HCT116 (cell line): Measurements from ENCODE around the gene ARSJ. TPM values are rescaled to one million over a fixed set of nuclear protein-coding genes. Genes with fewer than 3 reads are reported as not detected.

Experiments used
- ATAC-seq: fragments of 200-7000 bp; cut with Tn5 transposase; 2 replicates; pipeline ENCODE4 v1.9.1; 2020; ENCODE audit warnings: mild to moderate bottlenecking, moderate library complexity
- BruUV-seq: library from RNA; stranded (reverse); fragments of 400-500 nt; replicated peaks from 2 replicates; lab custom pipeline; 2021; lab: Mats Ljungman, UMichigan
- CTCF ChIA-PET: fragments of 300-600 bp; sonication (Branson Sonifier 250); formaldehyde crosslinking; loops from one replicate; lab custom pipeline; 2021; ENCODE audit warnings: antibody characterized with exemption; lab: Charles Lee
- POLR2A ChIA-PET: fragments of 300-600, 350-600 bp; sonication (Branson Sonifier 250); formaldehyde crosslinking; loops from one replicate; lab custom pipeline; 2021; ENCODE audit warnings: antibody characterized with exemption; lab: Charles Lee
- RAD21 ChIA-PET, 2 experiments: fragments of 300-600 bp; sonication (Branson Sonifier 250); formaldehyde crosslinking; loops; one replicate each; lab custom pipeline; 2023; ENCODE audit warnings: low total read pairs in 2 of 2; ENCODE audit not compliant: uncharacterized antibody in 2 of 2, unreplicated experiment in 2 of 2, low non-redundant PET in 1 of 2; lab: Charles Lee
- DNase-seq: peaks from one replicate; pipeline ENCODE4 v3.0.0-alpha.2; 2010; ENCODE audit warnings: low read depth, low spot score
- H2AFZ ChIP-seq: fragments of 200-600 bp; shearing (Covaris generic), sonication (generic); 2 replicates; pipeline ENCODE4 v1.6.1; 2017; ENCODE audit warnings: low read depth, mixed run types, mixed read lengths, antibody characterized with exemption, low read length; ENCODE audit not compliant: poor library complexity, severe bottlenecking
- H3K27ac ChIP-seq: 2 replicates; pipeline ENCODE4 v1.5.1; 2012; ENCODE audit warnings: low read depth, low read length
- H3K27me3 ChIP-seq: fragments of 200-600 bp; sonication (generic); 2 replicates; pipeline ENCODE4 v1.6.1; 2016; ENCODE audit warnings: mixed run types, low read length, mixed read lengths; ENCODE audit not compliant: insufficient read depth
- H3K36me3 ChIP-seq, 2 experiments: fragments of 200-500 bp in 1 of 2; fragments of 200-600 bp in 1 of 2; sonication (Bioruptor generic) in 1 of 2; sonication (generic) in 1 of 2; 2 replicates each; pipeline versions ENCODE4 v1.5.1 to v1.6.1; 2014 to 2016; ENCODE audit warnings: low read length in 2 of 2, inconsistent platforms in 1 of 2, mixed read lengths in 1 of 2, mixed run types in 1 of 2; ENCODE audit not compliant: insufficient read depth in 2 of 2, control insufficient read depth in 1 of 2
- H3K4me1 ChIP-seq, 2 experiments: fragments of 200-600 bp in 1 of 2; sonication (generic) in 1 of 2; 2 replicates each; pipeline versions ENCODE4 v1.5.1 to v1.6.1; 2012 to 2017; ENCODE audit warnings: low read length in 2 of 2, inconsistent platforms in 1 of 2, mild to moderate bottlenecking in 1 of 2, mixed read lengths in 1 of 2, mixed run types in 1 of 2, moderate library complexity in 1 of 2; ENCODE audit not compliant: insufficient read depth in 2 of 2, control insufficient read depth in 1 of 2
- H3K4me2 ChIP-seq: fragments of 200-600 bp; sonication (generic); 2 replicates; pipeline ENCODE4 v1.6.1; 2017; ENCODE audit warnings: mixed run types, low read length, mixed read lengths
- H3K4me3 ChIP-seq, 2 experiments: fragments of 200-600 bp in 1 of 2; sonication (generic) in 1 of 2; replicated peaks in 1 of 2; 2 replicates each; pipeline ENCODE4 v1.5.1; 2011 to 2016; ENCODE audit warnings: low read length in 2 of 2, control low read depth in 1 of 2, low read depth in 1 of 2, mild to moderate bottlenecking in 1 of 2, mixed read lengths in 1 of 2, mixed run types in 1 of 2
- H3K79me2 ChIP-seq: fragments of 200-600 bp; sonication (generic); 2 replicates; pipeline ENCODE4 v1.6.1; 2017; ENCODE audit warnings: mild to moderate bottlenecking, mixed run types, low read length, moderate library complexity, mixed read lengths; ENCODE audit not compliant: insufficient read depth
- H3K9ac ChIP-seq: fragments of 200-600 bp; sonication (generic); 2 replicates; pipeline ENCODE4 v1.6.1; 2016; ENCODE audit warnings: low read length, mixed read lengths
- H3K9me2 ChIP-seq: fragments of 200-600 bp; sonication (generic), shearing (Covaris generic); 2 replicates; pipeline ENCODE4 v1.6.1; 2017; ENCODE audit warnings: mixed run types, mild to moderate bottlenecking, moderate library complexity; ENCODE audit not compliant: insufficient read depth
- H3K9me3 ChIP-seq, 2 experiments: fragments of 200-500 bp in 1 of 2; fragments of 200-600 bp in 1 of 2; sonication (Bioruptor generic) in 1 of 2; sonication (generic) in 1 of 2; 2 replicates each; pipeline ENCODE4 v1.6.1; 2014 to 2017; ENCODE audit warnings: low read length in 2 of 2, mixed read lengths in 2 of 2, inconsistent platforms in 1 of 2, low read depth in 1 of 2, mild to moderate bottlenecking in 1 of 2, mixed run types in 1 of 2, moderate library complexity in 1 of 2; ENCODE audit not compliant: control insufficient read depth in 1 of 2, insufficient read depth in 1 of 2
- H4K20me1 ChIP-seq: fragments of 200-600 bp; sonication (generic), shearing (Covaris generic); 2 replicates; pipeline ENCODE4 v1.6.1; 2017; ENCODE audit warnings: mixed run types, mild to moderate bottlenecking, moderate library complexity; ENCODE audit not compliant: insufficient read depth
- CBX3 ChIP-seq: IDR thresholded peaks from 2 replicates; pipeline ENCODE4 v1.6.1; 2012; ENCODE audit warnings: low read depth
- CTCF ChIP-seq, 3 experiments: fragments of 200-600 bp in 1 of 3; sonication (generic) in 1 of 3; IDR thresholded peaks in 2 of 3; conservative IDR thresholded peaks in 1 of 3; 2 replicates each; pipeline ENCODE4 v1.5.1; 2012 to 2017; ENCODE audit warnings: low read depth in 2 of 3, low read length in 2 of 3, antibody characterized with exemption in 1 of 3, borderline replicate concordance in 1 of 3, control low read depth in 1 of 3, mild to moderate bottlenecking in 1 of 3, mixed read lengths in 1 of 3, mixed run types in 1 of 3, moderate library complexity in 1 of 3; ENCODE audit not compliant: insufficient read depth in 1 of 3
- EZH2phosphoT487 ChIP-seq: fragments of 200-600 bp; IDR thresholded peaks from 2 replicates; pipeline ENCODE4 v1.6.1; 2018; ENCODE audit warnings: antibody characterized with exemption, borderline replicate concordance
- MAX ChIP-seq: IDR thresholded peaks from 2 replicates; pipeline ENCODE4 v1.6.1; 2012
- POLR2A ChIP-seq: IDR thresholded peaks from 2 replicates; pipeline ENCODE4 v1.7.0; 2011; ENCODE audit warnings: borderline replicate concordance; ENCODE audit not compliant: insufficient read depth, insufficient read length; ENCODE audit errors: extremely low read depth
- SIN3A ChIP-seq: IDR thresholded peaks from 2 replicates; pipeline ENCODE4 v1.6.1; 2012; ENCODE audit warnings: low read depth
- SP1 ChIP-seq: IDR thresholded peaks from 2 replicates; pipeline ENCODE4 v1.6.1; 2012; ENCODE audit warnings: low read depth
- SRF ChIP-seq: IDR thresholded peaks from 2 replicates; pipeline ENCODE4 v1.6.1; 2012; ENCODE audit warnings: low read depth
- ZFX ChIP-seq: fragments of 450-650 bp; IDR thresholded peaks from 2 replicates; pipeline ENCODE4 v1.6.1; 2017
- intact Hi-C: fragments of 100-400 bp; cut with micrococcal nuclease; formaldehyde crosslinking; loops from 2 replicates; pipeline ENCODE4 v1.10.0; 2022
- total RNA-seq: library from RNA; stranded (reverse); gene quantifications from one replicate; pipeline ENCODE4 v1.2.1, GENCODE V29; 2021; ENCODE audit not compliant: unreplicated experiment

The ARSJ gene
- total RNA-seq, 1 experiment from 2014 or later, result 2.3 TPM

GRCh38 chr4:113955948-113956347 is 23.5 kb downstream of the ARSJ start (continued):
- TF ChIP-seq ZFX (no peak), CBX3 (no peak), SIN3A (no peak), POLR2A (no peak)

GRCh38 chr4:113955411-113955810 is 24.0 kb downstream of the ARSJ start:
- DNase-seq, result no peak
- peaks cover 19 to 44% of the 10 kb centered on the region in 2 experiments; a peak in 3 of 4 replicates for H3K4me1 ChIP-seq
- CTCF ChIA-PET, result interaction anchor here (1.0 kb wide), 1 partner anchor 423 kb away, joined by 5 read pairs; no protein-coding TSS in a partner anchor

GRCh38 chr4:113953888-113954287 is 25.6 kb downstream of the ARSJ start:
- no TSS peak for BruUV-seq
- POLR2A ChIA-PET, result no interaction called here
- H3K27me3 ChIP-seq, result no peaks in the 10 kb centered on the region
- DNase-seq (no peak), ATAC-seq (no peak)
- no peak overlapping the region for H3K27ac ChIP-seq
- CTCF ChIA-PET, result no interaction called here
- H3K4me3 ChIP-seq, result no peak overlapping the region
- H3K9me2 ChIP-seq, result no peaks in the 10 kb centered on the region
- H3K79me2 ChIP-seq, result no peaks in the 10 kb centered on the region
- intact Hi-C loops, result loop anchor here (2.0 to 10.0 kb wide), 6 partner anchors 103 to 741 kb away; no protein-coding TSS in a partner anchor
- RAD21 ChIA-PET, result no interaction called here
- no peaks in the 10 kb centered on the region for H3K9me3 ChIP-seq
- TF ChIP-seq SP1, result no peak
- no peak for TF ChIP-seq CTCF (IDR thresholded peaks at IDR 0.05 in 2 of 3, conservative IDR thresholded peaks at IDR 0.05 in 1 of 3; ENCODE audit: borderline replicate concordance in 1 of 3, insufficient read depth in 1 of 3, low read depth in 2 of 3, low read length in 2 of 3)
- no peak for TF ChIP-seq POLR2A
- TF ChIP-seq MAX, result no peak
- no peak overlapping the region for H2AFZ ChIP-seq
- H3K36me3 ChIP-seq, result no peaks in the 10 kb centered on the region
- no peak overlapping the region for H3K9ac ChIP-seq
- peaks cover 11 to 29% of the 10 kb centered on the region in 2 experiments; a peak in 3 of 4 replicates for H3K4me1 ChIP-seq
- H3K4me2 ChIP-seq, result no peak overlapping the region
- no peaks in the 10 kb centered on the region for H4K20me1 ChIP-seq

More at GRCh38 chr4:113955411-113955810, 24.0 kb downstream of the ARSJ start:
- H3K9me2 ChIP-seq, result no peaks in the 10 kb centered on the region
- H3K4me3 ChIP-seq, result no peak overlapping the region
- no TSS peak for BruUV-seq
- no peak for ATAC-seq
- no peak overlapping the region for H2AFZ ChIP-seq
- no peaks in the 10 kb centered on the region for H3K27me3 ChIP-seq
- intact Hi-C loops, result loop anchor here (10.0 kb wide), 1 partner anchor 739 kb away; no protein-coding TSS in a partner anchor
- H3K4me2 ChIP-seq, result no peak overlapping the region
- H3K36me3 ChIP-seq, result no peaks in the 10 kb centered on the region
- no peak overlapping the region for H3K9ac ChIP-seq
- no peak overlapping the region for H3K27ac ChIP-seq
- RAD21 ChIA-PET, result no interaction called here
- POLR2A ChIA-PET, result no interaction called here
- H3K9me3 ChIP-seq, result no peaks in the 10 kb centered on the region
- no peaks in the 10 kb centered on the region for H3K79me2 ChIP-seq
- no peaks in the 10 kb centered on the region for H4K20me1 ChIP-seq
- TF ChIP-seq SRF (no peak), EZH2phosphoT487 (no peak)
- TF ChIP-seq, all 23 proteins: peak for 0
